Peyer's patch (tissue), 4 donors: ENCODE measurements around the gene PPAT.

Experiments
- POLR2A ChIP-seq, 2 donors: fragments of 450-650 bp; IDR thresholded peaks; one replicate each; pipeline ENCODE4 v1.5.1; 2017; ENCODE audit warnings: antibody characterized with exemption in 2 of 2, mild to moderate bottlenecking in 2 of 2, moderate library complexity in 2 of 2
- TF ChIP-seq, protein P1 (sequence below), 6 experiments: fragments of 450-650 bp in 4 of 6; fragments of 200-600 bp in 2 of 6; sonication (generic) in 1 of 6; IDR thresholded peaks; one replicate each; pipeline ENCODE4 v1.5.1; 2017 to 2019; ENCODE audit warnings: antibody characterized with exemption in 6 of 6, mild to moderate bottlenecking in 3 of 6, moderate library complexity in 1 of 6

DNA sequence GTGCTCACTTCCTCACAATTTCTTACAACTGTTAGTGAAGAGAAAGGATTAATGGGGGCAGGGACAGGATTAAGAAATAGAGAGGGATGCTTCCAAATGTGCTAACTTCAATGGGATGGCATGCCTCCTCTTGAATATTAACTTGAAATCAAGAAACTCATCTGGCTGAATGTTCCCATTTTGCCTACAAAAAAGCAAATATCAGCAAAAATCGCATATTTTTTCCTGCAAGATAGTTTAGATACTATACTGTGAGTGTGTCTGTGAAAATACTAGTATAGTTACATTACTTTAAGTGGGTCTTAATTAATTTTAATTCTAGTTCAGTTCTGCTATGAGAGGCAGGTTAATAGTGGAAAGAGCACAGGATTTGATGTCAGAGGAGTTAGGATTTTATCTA is 5.6 kb upstream of the PPAT start:
- TF ChIP-seq, protein P1, sequence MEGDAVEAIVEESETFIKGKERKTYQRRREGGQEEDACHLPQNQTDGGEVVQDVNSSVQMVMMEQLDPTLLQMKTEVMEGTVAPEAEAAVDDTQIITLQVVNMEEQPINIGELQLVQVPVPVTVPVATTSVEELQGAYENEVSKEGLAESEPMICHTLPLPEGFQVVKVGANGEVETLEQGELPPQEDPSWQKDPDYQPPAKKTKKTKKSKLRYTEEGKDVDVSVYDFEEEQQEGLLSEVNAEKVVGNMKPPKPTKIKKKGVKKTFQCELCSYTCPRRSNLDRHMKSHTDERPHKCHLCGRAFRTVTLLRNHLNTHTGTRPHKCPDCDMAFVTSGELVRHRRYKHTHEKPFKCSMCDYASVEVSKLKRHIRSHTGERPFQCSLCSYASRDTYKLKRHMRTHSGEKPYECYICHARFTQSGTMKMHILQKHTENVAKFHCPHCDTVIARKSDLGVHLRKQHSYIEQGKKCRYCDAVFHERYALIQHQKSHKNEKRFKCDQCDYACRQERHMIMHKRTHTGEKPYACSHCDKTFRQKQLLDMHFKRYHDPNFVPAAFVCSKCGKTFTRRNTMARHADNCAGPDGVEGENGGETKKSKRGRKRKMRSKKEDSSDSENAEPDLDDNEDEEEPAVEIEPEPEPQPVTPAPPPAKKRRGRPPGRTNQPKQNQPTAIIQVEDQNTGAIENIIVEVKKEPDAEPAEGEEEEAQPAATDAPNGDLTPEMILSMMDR (IDR thresholded peaks at IDR 0.05), result no peak
- TF ChIP-seq POLR2A (IDR thresholded peaks at IDR 0.05), result no peak
